HL-60/S4 (cell line): ENCODE results near the gene CHD9NB.

ENCODE experiments used
- in situ Hi-C: fragments of 300-500 bp; cut with MboI; formaldehyde crosslinking; loops from 2 replicates; pipeline ENCODE4 v1.14.3; 2022; ENCODE audit warnings: low sequenced_read_pairs

The CHD9NB gene

DNA sequence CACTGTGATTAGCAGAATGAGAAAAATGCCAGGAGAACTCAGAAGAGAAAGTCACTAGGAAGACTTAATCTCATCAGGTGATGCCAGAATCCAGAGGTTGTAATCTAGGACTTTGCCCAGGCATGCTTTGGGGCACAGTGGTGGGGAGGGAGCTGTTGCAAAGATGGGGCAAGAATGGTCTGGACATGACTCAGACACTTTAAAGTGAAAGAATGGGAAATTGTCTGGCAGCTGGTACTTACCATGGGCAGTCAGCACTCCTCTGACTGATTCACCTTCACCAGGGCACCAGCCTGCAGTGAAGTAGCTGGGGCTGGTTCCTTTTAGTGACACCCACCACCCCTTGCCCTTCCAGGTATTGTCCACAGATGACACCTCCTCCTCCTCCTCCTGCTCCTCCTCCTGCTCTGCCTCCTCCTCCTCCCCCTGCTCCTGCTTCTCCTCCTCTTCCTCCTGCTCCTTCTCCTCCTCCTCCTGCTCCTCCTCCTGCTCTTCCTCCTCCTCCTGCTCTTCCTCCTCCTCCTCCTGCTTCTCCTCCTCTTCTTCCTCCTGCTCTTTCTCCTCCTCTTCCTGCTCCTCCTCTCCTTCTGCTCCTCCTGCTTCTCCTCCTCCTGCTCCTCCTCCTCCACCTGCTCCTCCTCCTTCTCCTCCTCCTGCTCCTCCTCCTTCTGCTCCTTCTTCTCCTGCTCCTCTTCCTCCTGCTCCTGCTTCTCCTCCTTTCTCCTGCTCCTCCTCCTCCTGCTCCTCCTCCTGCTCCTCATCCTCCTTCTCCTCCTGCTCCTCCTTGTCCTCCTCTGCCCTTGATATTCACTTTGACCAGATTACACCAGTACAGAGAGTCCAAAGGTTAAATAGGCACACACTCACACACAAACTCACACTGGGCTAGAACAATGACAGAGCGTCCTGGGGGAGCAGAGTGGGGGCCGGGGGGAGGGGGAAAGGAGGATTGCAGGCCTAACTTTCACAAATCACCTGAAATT lies at the start of gene CHD9NB:
Gene CHD9NB, minus strand, starts transcription at position 379 of the 983 bp plus-strand sequence. CDS start 8,739 bp downstream, outside the sequence.
- in situ Hi-C loops: no loop called here

DNA sequence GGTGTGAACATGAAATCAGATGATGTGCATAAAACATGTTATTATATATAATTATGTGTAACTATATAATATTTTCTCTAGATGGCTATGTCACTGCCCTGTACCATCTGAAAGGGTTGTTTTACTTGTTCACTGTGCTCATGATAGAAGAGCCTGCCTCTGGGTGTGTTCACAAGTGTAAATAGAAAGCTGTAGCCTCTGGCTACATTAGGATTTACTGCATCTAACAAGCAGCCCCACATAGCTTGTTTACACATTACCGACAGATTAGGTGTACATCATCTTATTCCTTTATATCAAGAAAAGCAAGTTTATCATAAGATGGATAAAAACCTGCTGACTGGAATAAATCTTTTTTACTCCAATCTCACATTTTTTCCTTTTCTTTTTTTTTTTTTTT lies 48.2 kb upstream of the CHD9NB start:
- in situ Hi-C loops: no loop called here

DNA sequence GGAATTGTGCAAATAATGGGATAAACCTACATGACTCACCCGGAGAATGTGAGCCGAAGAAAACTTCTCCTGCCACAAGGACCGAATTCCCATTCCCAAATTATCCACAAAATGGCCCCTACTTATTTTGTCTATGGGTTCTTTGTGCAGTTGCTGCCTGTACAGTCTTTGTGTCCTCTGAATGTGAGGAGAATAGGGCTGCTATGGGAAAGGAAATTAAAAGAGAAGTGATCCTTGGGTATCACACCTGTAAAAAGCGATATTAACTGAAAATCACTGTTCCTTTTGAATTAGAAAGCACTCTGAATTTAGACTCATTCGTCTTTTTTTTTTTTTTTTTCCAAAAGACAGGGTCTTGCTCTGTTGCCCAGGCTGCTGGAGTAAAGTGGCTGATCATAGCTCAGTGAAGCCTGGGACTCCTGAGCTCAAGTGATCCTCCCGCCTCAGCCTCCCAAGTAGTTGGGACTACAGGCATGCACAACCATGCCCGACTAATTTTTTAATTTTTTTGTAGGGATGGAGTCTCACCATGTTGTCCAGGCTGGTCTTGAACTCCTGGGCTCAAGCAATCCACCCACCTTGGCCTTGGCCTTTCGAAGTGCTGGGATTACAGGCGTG lies 47.5 kb upstream of the CHD9NB start:
- in situ Hi-C loops: no loop called here

DNA sequence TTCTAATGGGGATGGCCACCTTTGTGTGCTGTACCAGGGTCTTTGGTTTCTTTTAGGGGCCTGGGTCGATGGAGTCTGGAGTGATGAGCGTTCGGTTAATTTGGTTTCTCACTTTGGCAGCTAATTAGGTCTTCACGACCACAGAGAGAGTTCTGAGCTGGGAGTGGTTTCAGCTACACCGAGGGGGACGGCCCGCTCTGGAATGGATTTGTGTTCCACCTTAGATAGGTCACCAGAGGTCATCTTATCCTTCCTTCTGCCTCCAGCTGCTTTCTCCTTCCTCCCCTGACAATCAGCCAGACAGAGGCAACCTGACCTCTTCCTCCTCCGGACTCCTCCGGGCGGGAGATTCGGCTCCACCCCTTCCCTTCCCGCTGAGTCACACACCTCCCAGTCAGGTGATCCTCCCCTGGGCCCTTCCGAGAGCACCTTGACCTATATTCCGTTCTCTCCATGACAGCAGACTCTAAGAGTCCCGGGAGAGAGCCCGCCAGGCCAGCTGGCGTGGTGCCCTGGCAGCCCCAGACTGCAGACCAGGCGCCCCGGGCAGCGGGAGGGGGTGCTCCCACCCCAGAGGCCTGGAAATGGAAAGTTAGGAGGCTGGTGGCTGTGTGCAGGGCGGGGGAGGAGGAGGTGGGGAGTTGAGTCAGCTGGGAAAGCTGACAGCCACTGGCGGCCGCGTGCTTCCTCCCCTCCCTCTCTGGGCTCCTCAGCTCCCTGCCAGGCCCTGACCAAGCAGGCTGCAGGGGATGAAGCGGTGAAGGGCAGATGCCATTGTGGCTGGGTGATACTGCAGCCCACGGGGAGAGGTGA lies 46.8 kb upstream of the CHD9NB start:
- in situ Hi-C loops: no loop called here

DNA sequence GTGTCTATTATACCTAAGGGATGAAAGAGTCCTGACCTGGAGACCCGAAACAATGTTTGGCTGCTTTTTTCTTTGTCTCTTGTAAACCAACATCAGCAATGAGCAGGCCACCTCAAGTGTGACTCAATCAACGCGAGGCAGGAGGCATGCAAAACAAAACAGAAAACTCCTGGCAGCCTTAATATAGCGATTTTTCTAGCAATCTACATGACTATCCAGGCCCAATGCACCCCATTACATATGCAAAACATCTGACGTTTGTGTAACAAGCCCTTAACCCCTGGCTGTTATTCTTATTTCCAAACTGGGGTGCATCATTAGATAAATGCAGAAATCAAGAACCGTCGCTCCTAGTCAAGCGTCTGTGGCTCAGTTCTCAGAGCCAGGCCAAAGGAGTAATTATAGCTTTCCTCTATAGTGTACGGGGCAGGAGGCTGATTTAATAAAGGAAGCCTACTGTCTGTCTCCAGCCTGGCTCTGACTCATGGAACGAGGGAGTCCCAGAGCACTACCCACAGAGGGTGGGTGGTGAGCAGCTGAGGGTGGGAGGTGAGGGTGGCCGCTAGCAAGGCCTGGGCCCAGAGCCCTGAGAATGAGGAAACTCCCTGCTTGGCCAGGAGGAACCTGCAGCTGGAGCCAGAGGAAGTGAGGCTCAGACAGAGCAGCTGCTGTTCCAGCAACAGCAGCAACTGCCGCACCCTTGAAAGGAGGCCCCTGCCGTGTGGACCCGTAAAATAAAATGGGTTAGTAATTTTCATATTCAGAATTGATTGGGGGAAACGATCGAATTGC lies 46.0 kb upstream of the CHD9NB start:
- in situ Hi-C loops: no loop called here

DNA sequence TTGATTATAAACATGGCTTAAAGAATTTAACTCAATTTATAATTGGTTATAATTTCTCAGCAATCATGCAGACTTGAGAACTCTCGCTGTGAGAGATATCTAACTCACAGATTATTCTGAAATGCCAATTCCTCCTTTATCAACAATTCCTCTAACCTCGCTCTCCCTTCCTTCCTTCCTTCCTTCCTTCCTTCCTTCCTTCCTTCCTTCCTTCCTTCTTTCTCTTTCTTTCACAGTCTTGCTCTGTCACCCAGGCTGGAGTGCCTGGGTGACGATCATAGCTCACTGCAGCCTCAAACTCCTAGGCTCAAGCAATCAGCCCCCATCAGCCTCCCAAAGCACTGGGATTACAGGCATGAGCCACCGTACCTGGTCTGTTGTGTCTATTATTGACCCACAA lies 44.5 kb upstream of the CHD9NB start:
- in situ Hi-C loops: no loop called here

DNA sequence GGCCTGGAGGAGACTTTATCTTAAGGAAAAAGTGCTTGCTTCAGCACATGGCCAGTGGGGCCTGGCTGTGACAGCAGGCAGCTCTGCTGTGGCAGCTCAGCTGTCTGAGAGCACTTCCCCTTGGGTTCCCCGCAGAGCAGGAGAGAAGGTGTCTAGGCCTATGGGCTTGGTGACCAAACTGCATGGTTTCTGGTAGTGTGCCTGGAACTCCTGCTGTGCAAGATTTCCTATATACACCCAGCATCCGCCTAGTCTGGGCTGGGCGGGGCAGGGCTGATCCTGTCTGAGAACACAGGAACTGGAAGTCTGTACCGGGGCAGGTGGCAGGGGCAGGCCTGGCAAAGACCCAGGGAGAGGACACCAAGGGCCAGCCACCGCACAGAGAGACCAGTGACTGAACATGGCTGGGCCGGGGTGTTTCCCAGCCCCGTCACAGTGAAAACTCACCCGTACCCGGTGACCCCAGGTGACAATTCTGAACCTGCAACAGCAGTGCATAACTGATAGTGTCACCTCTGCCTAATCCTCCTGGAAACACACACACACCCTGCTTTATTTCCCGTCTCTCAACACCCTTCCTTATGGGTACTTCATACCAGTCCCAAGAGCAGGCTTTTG lies 41.4 kb upstream of the CHD9NB start:
- in situ Hi-C loops: no loop called here

DNA sequence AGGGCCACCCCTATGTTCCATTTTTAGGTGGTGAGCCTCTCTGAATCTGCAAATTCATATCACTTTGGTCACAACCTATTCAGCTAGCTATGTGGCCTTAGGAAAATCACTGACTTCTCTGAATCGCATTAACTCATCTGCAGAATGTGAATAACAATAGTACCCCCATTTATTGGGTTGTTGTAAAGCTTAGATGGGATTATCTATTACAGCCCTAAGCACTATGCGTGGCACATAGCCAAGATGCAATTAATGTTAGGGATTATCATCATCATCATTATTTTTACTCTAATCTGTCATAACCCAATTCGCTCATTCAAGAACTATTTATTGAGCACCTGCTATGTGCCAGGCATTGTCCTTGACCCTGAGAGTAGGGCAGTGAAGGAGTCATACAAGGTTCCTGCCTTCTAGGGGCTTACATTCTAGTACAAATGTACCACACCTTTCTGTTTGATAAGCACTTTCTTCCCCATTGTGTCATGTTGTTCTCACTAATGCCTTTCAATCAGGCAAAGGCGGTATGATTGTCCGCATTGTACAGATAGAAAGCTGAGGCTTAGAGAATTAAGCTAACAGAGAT lies 40.6 kb upstream of the CHD9NB start:
- in situ Hi-C loops: no loop called here

DNA sequence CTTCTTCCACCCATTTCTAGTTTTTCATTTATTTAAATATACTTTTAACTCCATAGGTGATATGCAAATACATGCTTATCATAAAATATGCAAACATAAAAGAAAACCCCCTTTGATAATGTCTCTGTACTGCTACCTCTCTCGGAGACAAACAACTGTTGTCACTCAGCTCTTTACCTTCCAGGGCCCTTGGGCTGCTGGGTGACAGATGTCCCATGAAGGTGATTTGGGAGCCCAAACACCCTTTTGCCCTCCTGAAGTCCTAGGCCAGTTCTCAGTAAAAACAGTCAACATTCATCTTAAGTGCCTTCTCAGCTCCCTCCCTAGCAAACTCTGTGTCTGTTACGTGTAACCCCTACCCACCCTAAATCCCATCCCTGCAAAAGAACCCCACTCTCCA lies 39.6 kb upstream of the CHD9NB start:
- in situ Hi-C loops: no loop called here

DNA sequence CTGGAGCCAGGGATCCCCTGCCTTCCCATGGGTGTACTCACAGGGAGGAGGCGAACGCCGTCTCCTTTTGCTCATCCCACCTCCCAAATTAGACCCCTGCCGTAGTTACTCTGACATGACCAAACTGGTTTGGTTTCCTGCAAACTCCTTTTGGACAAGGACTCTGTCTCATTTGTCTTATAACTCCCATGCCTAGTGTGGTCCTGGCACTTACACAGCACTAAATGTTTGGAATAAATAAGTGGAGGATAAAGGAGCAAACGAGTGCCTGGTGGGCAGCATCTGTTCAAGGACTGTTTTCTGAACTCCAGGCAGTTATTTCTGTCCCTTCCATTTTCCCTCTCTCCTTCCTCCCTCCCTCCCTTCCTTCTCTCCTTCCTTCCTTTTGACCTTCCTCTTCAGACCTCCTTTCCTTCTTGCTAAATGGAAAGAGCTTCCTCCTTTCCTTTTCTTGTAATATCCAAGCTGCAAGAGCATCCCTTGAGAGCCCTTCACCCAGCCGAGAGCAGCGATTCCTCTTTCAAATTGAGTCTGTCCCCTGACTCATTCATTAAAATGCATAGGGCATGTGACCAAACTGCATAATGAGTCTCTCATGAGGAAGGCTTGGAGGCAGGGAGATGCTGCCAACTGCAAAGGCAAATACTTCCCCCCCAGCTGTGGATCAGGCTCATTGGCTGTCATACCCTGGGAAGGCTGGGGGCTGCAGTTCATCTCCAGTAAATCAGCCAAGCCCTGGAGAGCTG lies 38.9 kb upstream of the CHD9NB start:
- in situ Hi-C loops: no loop called here

DNA sequence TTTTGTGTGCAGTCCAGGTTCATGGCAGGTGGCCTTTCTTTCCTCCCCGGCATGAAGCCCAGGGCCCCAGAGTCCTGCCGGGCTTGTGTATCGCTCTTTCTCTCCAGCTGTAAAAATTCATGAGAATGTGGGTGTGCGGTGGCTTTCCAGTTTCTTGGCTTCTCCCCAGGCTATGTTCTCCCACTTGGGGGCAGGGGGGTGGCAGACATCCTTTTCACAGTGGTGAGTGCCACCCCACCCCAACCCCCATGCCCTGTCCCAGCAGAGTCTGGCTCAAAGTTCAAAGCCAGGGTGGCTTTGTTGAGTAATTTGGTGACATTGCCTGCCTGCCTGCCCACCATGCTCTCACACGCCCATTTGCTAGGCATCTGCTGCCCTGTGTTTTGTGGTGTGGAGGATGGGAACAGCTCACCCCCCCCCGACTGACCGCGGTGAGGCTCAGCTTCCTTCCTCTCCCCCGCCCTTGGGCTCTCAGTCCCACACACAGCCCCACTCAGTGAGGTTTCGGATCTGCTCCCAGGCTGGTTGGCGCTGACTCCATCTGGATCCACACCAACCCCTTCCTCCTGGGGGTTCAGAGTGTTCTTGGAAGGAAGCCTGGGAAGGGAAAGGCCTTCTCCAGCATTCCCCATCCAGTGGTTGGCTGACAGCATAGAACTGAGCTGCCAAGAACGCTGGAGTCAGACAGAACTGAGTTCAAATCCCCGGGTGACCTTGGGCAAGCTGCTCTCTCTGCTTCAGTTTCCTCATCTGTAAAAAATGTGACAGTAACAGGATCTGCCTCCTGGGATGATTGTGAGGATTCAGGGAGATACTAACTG lies 38.1 kb upstream of the CHD9NB start:
- in situ Hi-C loops: no loop called here

DNA sequence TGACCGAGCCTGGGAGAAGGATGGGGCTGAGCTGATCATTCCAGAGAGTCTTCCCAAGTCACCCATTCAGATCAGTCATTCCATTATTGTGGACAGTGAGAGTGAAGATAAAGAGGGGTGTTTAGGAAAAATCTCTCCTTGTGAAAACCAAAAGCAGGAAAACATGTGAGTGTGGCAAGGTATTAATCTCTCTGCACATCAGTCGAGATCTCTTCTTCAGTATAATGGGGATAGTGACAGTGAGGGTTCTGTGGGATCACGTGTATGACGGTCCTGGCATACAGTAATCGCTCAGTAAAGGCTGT lies 37.5 kb upstream of the CHD9NB start:
- in situ Hi-C loops: no loop called here

DNA sequence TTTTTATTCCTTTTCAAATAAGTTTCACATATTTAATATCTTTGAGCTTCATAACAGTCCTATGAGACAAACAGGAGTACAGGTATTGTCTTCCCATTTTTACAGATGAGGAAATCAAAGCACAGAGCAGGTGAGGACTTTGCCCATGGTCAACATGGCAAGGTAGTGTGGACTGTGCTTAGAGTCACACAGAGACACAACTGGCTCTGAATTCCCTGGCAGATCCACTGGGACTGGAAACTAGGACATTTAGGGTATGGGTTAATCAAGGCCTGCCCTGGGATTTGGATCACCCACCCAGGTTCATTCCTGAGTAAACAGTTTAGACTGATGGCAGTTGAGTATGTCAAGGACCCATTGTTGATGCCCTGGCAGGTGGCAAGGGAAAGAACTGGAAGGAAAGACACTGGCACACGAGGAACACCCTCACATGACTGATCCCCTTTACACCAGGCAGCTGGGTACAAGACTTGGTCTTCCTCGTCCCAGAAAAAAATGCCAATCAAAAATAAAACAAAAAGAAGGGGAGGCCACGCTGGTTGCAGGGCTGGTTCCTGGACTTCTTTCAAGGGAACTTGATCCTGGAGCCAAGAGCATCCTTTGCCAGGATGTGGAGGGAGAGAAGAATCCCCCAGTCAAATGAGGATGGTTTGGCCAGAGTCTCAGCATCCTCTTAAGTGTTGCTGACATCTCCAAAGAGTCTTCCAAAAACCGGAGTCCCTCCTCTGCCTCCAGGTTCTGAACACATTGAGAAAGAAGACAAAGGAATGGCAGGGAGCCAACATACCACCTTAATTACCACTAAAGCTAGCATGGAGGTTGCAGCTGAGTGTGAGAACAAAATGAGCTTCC lies 37.0 kb upstream of the CHD9NB start:
- in situ Hi-C loops: no loop called here

DNA sequence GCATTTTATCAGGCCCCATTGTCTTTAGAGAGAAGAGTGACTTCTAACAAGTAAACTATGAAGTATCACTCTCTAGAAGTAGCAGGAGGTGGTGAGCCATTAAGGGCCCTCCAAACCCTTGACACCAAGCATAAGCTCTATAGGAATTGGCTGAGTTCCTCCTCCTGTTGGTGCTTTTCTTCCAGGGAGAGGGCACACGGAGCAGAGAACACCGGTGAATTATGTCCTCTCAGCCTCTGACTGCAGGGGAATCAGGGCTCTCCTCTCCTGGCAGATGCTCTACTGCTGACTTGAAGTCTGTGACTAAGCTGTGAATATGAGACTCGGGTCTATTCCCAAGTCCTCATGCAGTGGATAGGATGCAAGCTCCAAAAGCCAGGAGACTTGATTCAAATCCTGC lies 34.4 kb upstream of the CHD9NB start:
- in situ Hi-C loops: no loop called here

DNA sequence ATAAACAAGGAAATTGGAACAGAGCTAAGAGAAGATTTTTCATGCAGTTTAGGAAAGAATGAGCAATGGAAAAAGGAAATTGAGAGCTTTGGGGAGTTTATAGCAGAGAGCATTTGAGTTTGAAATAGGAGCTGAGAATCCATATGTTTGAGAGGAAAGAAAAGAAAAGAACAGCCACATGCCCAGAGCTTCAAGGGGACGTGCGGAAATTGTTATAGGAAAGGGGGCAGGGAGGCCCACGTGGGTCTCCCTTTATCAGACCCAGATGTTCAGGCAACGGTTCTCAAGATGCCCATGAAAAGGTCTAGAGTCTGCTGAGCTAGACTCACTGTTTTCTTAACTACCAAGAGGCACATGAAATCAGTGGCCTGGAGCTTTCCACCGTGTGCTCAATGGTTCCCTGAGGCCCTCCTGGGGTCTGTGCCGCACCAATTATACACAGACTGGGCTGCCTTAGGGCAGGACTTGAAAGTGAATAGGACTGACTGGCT lies 33.3 kb upstream of the CHD9NB start:
- in situ Hi-C loops: no loop called here

DNA sequence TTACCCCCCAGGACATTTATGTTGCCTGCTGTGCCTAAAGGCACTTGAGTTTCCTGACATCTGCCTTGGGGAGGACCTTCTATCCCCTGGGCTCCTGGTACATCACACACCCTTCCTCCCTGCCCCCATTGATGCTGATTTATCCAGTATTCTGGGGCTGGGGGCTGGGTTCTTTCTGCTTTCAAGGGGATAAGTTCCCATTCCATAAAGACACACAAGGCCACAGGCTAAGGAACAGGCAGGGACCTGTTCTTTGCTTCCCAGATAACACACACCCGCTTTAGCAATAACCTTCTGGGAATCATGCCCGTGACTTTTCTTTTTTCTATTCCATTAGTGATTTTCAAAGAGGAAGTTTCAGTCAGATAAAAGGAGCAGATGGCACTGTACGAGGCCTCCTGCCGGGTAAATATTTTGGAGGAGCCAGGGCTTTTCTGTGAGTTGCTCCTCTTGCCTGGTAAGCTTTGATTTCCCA lies 32.7 kb upstream of the CHD9NB start:
- in situ Hi-C loops: no loop called here

DNA sequence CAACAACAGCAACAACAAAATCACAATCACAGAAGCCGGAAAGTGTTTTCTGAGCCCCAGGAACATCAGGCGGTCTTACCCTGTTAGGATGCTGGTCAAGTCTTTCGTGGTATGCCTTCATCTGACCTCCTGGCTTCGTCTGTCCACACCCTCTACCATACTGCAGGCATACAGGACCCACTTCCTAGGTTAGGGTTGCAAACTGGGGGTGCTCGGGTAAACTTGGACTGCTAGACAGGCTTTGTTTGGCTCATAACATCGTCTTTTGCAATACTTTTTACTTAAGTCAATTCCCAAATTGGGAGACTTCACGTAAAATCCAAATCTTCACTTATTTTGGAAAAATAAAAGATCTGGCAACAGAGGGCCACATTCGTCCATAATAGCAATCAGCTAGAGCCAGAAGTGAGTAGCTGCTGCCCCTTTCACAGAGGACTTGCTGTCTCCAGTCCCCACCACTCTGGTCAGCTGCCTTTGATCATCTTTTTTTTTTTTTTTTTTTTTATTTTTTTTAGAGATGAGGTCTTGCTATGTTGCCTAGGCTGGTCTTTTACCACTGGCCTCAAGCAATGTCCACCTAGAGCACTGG lies 32.1 kb upstream of the CHD9NB start:
- in situ Hi-C loops: no loop called here
